H1 (cell line): Measurements from ENCODE around the gene NQO2. TPM values are rescaled to one million over a fixed set of nuclear protein-coding genes. Genes with fewer than 3 reads are reported as not detected.

Experiments
- CTCF ChIA-PET: fragments of 300-600 bp; sonication (Branson Sonifier 250); formaldehyde crosslinking; loops from one replicate; lab custom pipeline; 2021; ENCODE audit not compliant: partially characterized antibody; lab: Charles Lee
- POLR2A ChIA-PET: fragments of 300-600 bp; sonication (Branson Sonifier 250); formaldehyde crosslinking; loops from one replicate; lab custom pipeline; 2021; ENCODE audit warnings: inconsistent platforms; ENCODE audit not compliant: partially characterized antibody; lab: Charles Lee
- DNase-seq, 2 experiments: peaks; one replicate each; pipeline versions ENCODE4 v3.0.0 to v3.0.0-alpha.2; 2010 to 2022; ENCODE audit warnings: low spot score in 2 of 2, low read depth in 1 of 2, mixed read lengths in 1 of 2
- FAIRE-seq: peaks from 2 replicates; lab custom pipeline; 2011; peaks lifted over from hg19 to GRCh38; lab: Jason Lieb, UNC
- H2AFZ ChIP-seq: 2 replicates; pipeline ENCODE4 v1.8.1; 2012; ENCODE audit warnings: low read length, inconsistent platforms
- H2AK5ac ChIP-seq: 2 replicates; pipeline ENCODE4 v1.6.1; 2013; ENCODE audit warnings: low read depth, low read length
- H2BK120ac ChIP-seq: replicated peaks from 2 replicates; pipeline ENCODE3; 2013; ENCODE audit warnings: low read depth, low read length, inconsistent platforms
- H2BK12ac ChIP-seq: 2 replicates; pipeline ENCODE4 v1.6.1; 2013; ENCODE audit warnings: low read depth, low read length
- H2BK15ac ChIP-seq: 2 replicates; pipeline ENCODE4 v1.6.1; 2013; ENCODE audit warnings: low read length
- H2BK20ac ChIP-seq: 2 replicates; pipeline ENCODE4 v1.6.1; 2013; ENCODE audit warnings: low read length
- H2BK5ac ChIP-seq: 2 replicates; pipeline ENCODE4 v1.6.1; 2013; ENCODE audit warnings: low read depth, low read length
- H3K14ac ChIP-seq: 2 replicates; pipeline ENCODE4 v1.6.1; 2013; ENCODE audit warnings: inconsistent platforms; ENCODE audit not compliant: insufficient read length
- H3K18ac ChIP-seq: 2 replicates; pipeline ENCODE4 v1.6.1; 2013; ENCODE audit warnings: low read length; ENCODE audit errors: extremely low read depth
- H3K23ac ChIP-seq: 2 replicates; pipeline ENCODE4 v1.6.1; 2013; ENCODE audit warnings: inconsistent platforms; ENCODE audit not compliant: insufficient read length
- H3K23me2 ChIP-seq: 2 replicates; pipeline ENCODE4 v1.6.1; 2013; ENCODE audit warnings: low read depth, low read length
- H3K27ac ChIP-seq: 2 replicates; pipeline ENCODE4 v1.6.1; 2011; ENCODE audit warnings: low read depth, low read length, inconsistent platforms
- H3K27me3 ChIP-seq, 4 experiments: replicated peaks in 1 of 4; 1 replicate in 1 of 4; 2 replicates in 3 of 4; pipeline versions ENCODE4 v1.6.1 to v1.8.1; 2011 to 2013; ENCODE audit warnings: low read length in 3 of 4, mild to moderate bottlenecking in 3 of 4, inconsistent platforms in 2 of 4, mixed read lengths in 2 of 4, moderate library complexity in 1 of 4; ENCODE audit not compliant: control insufficient read depth in 3 of 4, insufficient read depth in 3 of 4; ENCODE audit errors: extremely low read depth in 1 of 4
- H3K36me3 ChIP-seq, 4 experiments: 2 replicates each; pipeline versions ENCODE4 v1.6.1 to v1.8.1; 2011 to 2013; ENCODE audit warnings: mild to moderate bottlenecking in 4 of 4, low read length in 3 of 4, moderate library complexity in 2 of 4, control low read depth in 1 of 4, inconsistent platforms in 1 of 4; ENCODE audit not compliant: insufficient read depth in 4 of 4, control insufficient read depth in 2 of 4
- H3K4ac ChIP-seq: replicated peaks from 2 replicates; pipeline ENCODE3; 2013; ENCODE audit warnings: low read length, low read depth, mixed read lengths, inconsistent platforms; ENCODE audit not compliant: insufficient read length
- H3K4me1 ChIP-seq, 4 experiments: replicated peaks in 1 of 4; 1 replicate in 1 of 4; 2 replicates in 3 of 4; pipeline versions ENCODE4 v1.6.1 to v1.8.1; 2011 to 2013; ENCODE audit warnings: low read length in 3 of 4, inconsistent platforms in 2 of 4, mixed read lengths in 1 of 4; ENCODE audit not compliant: insufficient read depth in 4 of 4, control insufficient read depth in 3 of 4
- H3K4me2 ChIP-seq, 2 experiments: 2 replicates each; pipeline versions ENCODE4 v1.6.1 to v1.8.1; 2011 to 2013; ENCODE audit warnings: low read depth in 2 of 2, low read length in 2 of 2, control low read depth in 1 of 2, inconsistent platforms in 1 of 2, mild to moderate bottlenecking in 1 of 2; ENCODE audit not compliant: insufficient read depth in 1 of 2
- H3K4me3 ChIP-seq, 4 experiments: fragments of 200-600, 300-600 bp in 1 of 4; sonication (generic), shearing (Covaris generic), sonication (Bioruptor Twin) in 1 of 4; 2 replicates each; pipeline versions ENCODE4 v1.5.1 to v1.8.1; 2011 to 2016; ENCODE audit warnings: low read length in 4 of 4, low read depth in 3 of 4, control low read depth in 2 of 4, inconsistent platforms in 2 of 4, mild to moderate bottlenecking in 2 of 4, mixed read lengths in 1 of 4, moderate library complexity in 1 of 4; ENCODE audit not compliant: insufficient read depth in 2 of 4; ENCODE audit errors: extremely low read depth in 1 of 4
- H3K56ac ChIP-seq: replicated peaks from 2 replicates; pipeline ENCODE3; 2013; ENCODE audit warnings: low read depth, mild to moderate bottlenecking, mixed read lengths, low read length, inconsistent platforms; ENCODE audit not compliant: insufficient read length
- H3K79me1 ChIP-seq: 2 replicates; pipeline ENCODE4 v1.6.1; 2013; ENCODE audit warnings: low read depth, low read length, control low read depth
- H3K79me2 ChIP-seq, 2 experiments: 2 replicates each; pipeline versions ENCODE4 v1.6.1 to v1.8.1; 2012 to 2013; ENCODE audit warnings: low read length in 2 of 2, mild to moderate bottlenecking in 2 of 2, inconsistent platforms in 1 of 2; ENCODE audit not compliant: insufficient read depth in 2 of 2, control insufficient read depth in 1 of 2
- H3K9ac ChIP-seq, 4 experiments: replicated peaks in 1 of 4; 1 replicate in 1 of 4; 2 replicates in 3 of 4; pipeline versions ENCODE4 v1.6.1 to v1.8.1; 2011 to 2013; ENCODE audit warnings: low read depth in 3 of 4, low read length in 3 of 4, control low read depth in 2 of 4, mild to moderate bottlenecking in 2 of 4, moderate library complexity in 2 of 4, inconsistent platforms in 1 of 4; ENCODE audit errors: extremely low read depth in 1 of 4
- H3K9me3 ChIP-seq, 2 experiments: 2 replicates each; pipeline versions ENCODE4 v1.6.1 to v1.8.1; 2012 to 2013; ENCODE audit warnings: mild to moderate bottlenecking in 2 of 2, moderate library complexity in 2 of 2, control low read depth in 1 of 2, inconsistent platforms in 1 of 2, low read depth in 1 of 2, low read length in 1 of 2, mixed read lengths in 1 of 2; ENCODE audit not compliant: insufficient read depth in 2 of 2
- H4K20me1 ChIP-seq, 2 experiments: replicated peaks in 1 of 2; 2 replicates each; pipeline versions ENCODE3 to v1.8.1; 2011 to 2013; ENCODE audit warnings: inconsistent platforms in 2 of 2, low read length in 2 of 2, mild to moderate bottlenecking in 1 of 2; ENCODE audit not compliant: insufficient read depth in 2 of 2, control insufficient read depth in 1 of 2
- H4K5ac ChIP-seq: 2 replicates; pipeline ENCODE4 v1.6.1; 2013; ENCODE audit warnings: low read length, low read depth, mixed read lengths, inconsistent platforms; ENCODE audit not compliant: insufficient read length
- H4K8ac ChIP-seq: 2 replicates; pipeline ENCODE4 v1.8.0; 2013; ENCODE audit warnings: mild to moderate bottlenecking, moderate library complexity, low read length, inconsistent platforms; ENCODE audit not compliant: insufficient read depth; ENCODE audit errors: extremely low read depth
- H4K91ac ChIP-seq: replicated peaks from 2 replicates; pipeline ENCODE3; 2013; ENCODE audit warnings: low read length, mixed read lengths, inconsistent platforms; ENCODE audit not compliant: insufficient read length
- BCL11A ChIP-seq, 2 experiments: IDR thresholded peaks; one replicate each; pipeline ENCODE4 v1.6.1; 2011; ENCODE audit warnings: low read depth in 2 of 2, low read length in 2 of 2, mild to moderate bottlenecking in 2 of 2
- CBX8 ChIP-seq: fragments of 300-800, 300-1000 bp; sonication (generic); IDR thresholded peaks from 2 replicates; pipeline ENCODE4 v1.7.1; 2016; ENCODE audit warnings: low read depth, low read length, borderline replicate concordance
- EGR1 ChIP-seq: IDR thresholded peaks from 2 replicates; pipeline ENCODE4 v1.6.1; 2011; ENCODE audit warnings: low read depth, low read length, borderline replicate concordance
- EP300 ChIP-seq, 2 experiments: IDR thresholded peaks; 1 replicate in 1 of 2; 2 replicates in 1 of 2; pipeline ENCODE4 v1.6.1; 2011 to 2012; ENCODE audit warnings: low read depth in 2 of 2, low read length in 2 of 2, mild to moderate bottlenecking in 2 of 2, borderline replicate concordance in 1 of 2, inconsistent platforms in 1 of 2, moderate library complexity in 1 of 2
- EZH2 ChIP-seq: fragments of 200-600 bp; sonication (generic); IDR thresholded peaks from 2 replicates; pipeline ENCODE4 v1.7.1; 2012; ENCODE audit warnings: low read depth, mild to moderate bottlenecking, moderate library complexity, low read length, inconsistent platforms; ENCODE audit not compliant: severe bottlenecking
- GTF2F1 ChIP-seq: IDR thresholded peaks from 2 replicates; pipeline ENCODE4 v1.6.1; 2012; ENCODE audit warnings: low read depth, low read length, improper control_type of control experiment, borderline replicate concordance
- HDAC6 ChIP-seq: IDR thresholded peaks from one replicate; pipeline ENCODE4 v1.7.1; 2012; ENCODE audit warnings: low read depth, mild to moderate bottlenecking, inconsistent platforms, low read length, moderate library complexity
- JUN ChIP-seq: IDR thresholded peaks from 2 replicates; pipeline ENCODE4 v1.6.1; 2011; ENCODE audit warnings: low read depth, mild to moderate bottlenecking, improper control_type of control experiment, low read length
- JUND ChIP-seq: IDR thresholded peaks from 2 replicates; pipeline ENCODE4 v1.6.1; 2011; ENCODE audit warnings: mild to moderate bottlenecking, improper control_type of control experiment, low read length
- KDM1A ChIP-seq: fragments of 200-600, 300-600 bp; sonication (generic); IDR thresholded peaks from 2 replicates; pipeline ENCODE4 v1.7.1; 2016; ENCODE audit warnings: mild to moderate bottlenecking, low read length, borderline replicate concordance
- RBBP5 ChIP-seq: IDR thresholded peaks from 2 replicates; pipeline ENCODE4 v1.7.1; 2012; ENCODE audit warnings: low read depth, mild to moderate bottlenecking, inconsistent platforms, low read length, moderate library complexity, borderline replicate concordance
- whole genome bisulfite sequencing, 2 experiments: shearing (Covaris generic) in 1 of 2; methylation state at CpG; one replicate each; pipeline versions ENCODE4 v1.1.6 to v1.1.7; 2013 to 2015; ENCODE audit warnings: low lambda C conversion rate in 2 of 2, mixed read lengths in 2 of 2, inconsistent platforms in 1 of 2, low coverage in 1 of 2, missing lambda C conversion rate in 1 of 2; ENCODE audit not compliant: insufficient replicate concordance in 2 of 2, insufficient coverage in 1 of 2, insufficient read length in 1 of 2; ENCODE audit errors: extremely low coverage in 1 of 2, missing lambda C conversion rate in 1 of 2; 5-methylcytosine and 5-hydroxymethylcytosine counted together
- polyA plus RNA-seq, 7 experiments: library from polyadenylated mRNA; depleted of rRNA in 3 of 7; stranded (reverse) in 5 of 7; unstranded in 2 of 7; fragments of >200 nt in 5 of 7; fragments of 200-250 nt in 2 of 7; gene quantifications; 1 replicate in 5 of 7; 2 replicates in 1 of 7; 4 replicates in 1 of 7; pipeline versions ENCODE4 v1.2.1 to v1.2.3, GENCODE V29; 2011 to 2013; ENCODE audit warnings: missing spikeins in 2 of 7, mixed read lengths in 2 of 7
- total RNA-seq: library from RNA; stranded (reverse); fragmentation: NEBNext Ultra II Directional; extraction: Animal tissue kit (Norgen Biotek cat#: 25700); gene quantifications from 2 replicates; pipeline ENCODE4 v1.2.1, GENCODE V29; 2021

NQO2 gene
- total and polyA plus RNA-seq, 2 of the 8 experiments (the other 6 are each of a cell fraction or from before 2014, with no cell fraction given): 135 to 168 TPM

DNA sequence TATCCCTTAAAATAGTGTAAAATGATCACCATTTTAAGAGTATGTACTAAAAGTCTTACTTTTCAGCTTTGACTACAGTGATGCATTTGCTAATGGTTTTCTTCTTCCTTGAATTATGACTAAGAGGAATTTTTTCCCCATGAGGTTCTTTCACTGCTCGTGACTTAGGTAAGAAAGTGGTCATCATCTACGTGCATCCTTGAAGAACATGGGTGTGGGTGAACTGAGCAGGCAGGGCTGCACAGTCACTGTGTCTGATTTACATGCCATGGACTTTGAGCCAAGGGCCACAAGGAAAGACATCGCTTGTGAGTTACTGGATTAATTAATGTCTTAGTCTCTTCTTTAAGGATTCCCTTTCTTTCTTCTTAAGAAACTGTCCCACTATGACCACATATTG, 33.3 kb downstream of the NQO2 start:
- no peak overlapping the region for H3K4me3 ChIP-seq
- no peak overlapping the region for H3K4ac ChIP-seq
- H3K9ac ChIP-seq: no peak overlapping the region
- no peak overlapping the region for H4K5ac ChIP-seq
- no peak overlapping the region for H3K4me2 ChIP-seq
- H3K36me3 ChIP-seq: no peaks in the 10 kb centered on the region
- H3K23me2 ChIP-seq: no peaks in the 10 kb centered on the region
- H3K27ac ChIP-seq: no peak overlapping the region
- ChIA-PET CTCF (interaction anchor here (1.6 kb wide), 1 partner anchor 20 kb away, joined by 6 read pairs; no protein-coding TSS in a partner anchor), POLR2A (no interaction called here)
- no peak overlapping the region for H2BK12ac ChIP-seq
- no peaks in the 10 kb centered on the region for H3K79me2 ChIP-seq
- H2BK15ac ChIP-seq: no peak overlapping the region
- H3K56ac ChIP-seq: no peak overlapping the region
- no peak overlapping the region for H2BK120ac ChIP-seq
- no peak overlapping the region for H2BK20ac ChIP-seq
- no peak overlapping the region for H2BK5ac ChIP-seq
- DNase-seq: no peak
- no peaks in the 10 kb centered on the region; a peak in 1 of 4 replicates for H3K9me3 ChIP-seq
- no peak overlapping the region for H3K18ac ChIP-seq
- no peak overlapping the region for H2AK5ac ChIP-seq
- peaks cover 0 to 4% (median 0%) of the 10 kb centered on the region in 4 experiments; a peak in 2 of 7 replicates for H3K4me1 ChIP-seq
- 89% methylated on average over 3 of the region's 3 CpGs; no CpG with 5 or more reads in 1 of the 2 experiments for WGBS, 2 experiments
- no peaks in the 10 kb centered on the region for H3K27me3 ChIP-seq
- H3K79me1 ChIP-seq: no peaks in the 10 kb centered on the region
- no peaks in the 10 kb centered on the region for H4K20me1 ChIP-seq
- H4K8ac ChIP-seq: no peak overlapping the region
- no peak overlapping the region for H3K14ac ChIP-seq
- no peak overlapping the region for H3K23ac ChIP-seq
- FAIRE-seq: no peak
- no peak overlapping the region for H4K91ac ChIP-seq
- no peak overlapping the region for H2AFZ ChIP-seq
- TF ChIP-seq JUN: no peak
- TF ChIP-seq EZH2: no peak
- no peak for TF ChIP-seq JUND
- TF ChIP-seq KDM1A: no peak
- TF ChIP-seq CBX8: no peak
- no peak for TF ChIP-seq EGR1
- no peak for TF ChIP-seq RBBP5
- TF ChIP-seq GTF2F1: no peak
- TF ChIP-seq HDAC6: no peak
- no peak for TF ChIP-seq EP300 (IDR thresholded peaks at IDR 0.05; ENCODE audit: borderline replicate concordance in 1 of 2, low read depth in 2 of 2, low read length in 2 of 2)
- no peak for TF ChIP-seq BCL11A (IDR thresholded peaks at IDR 0.05; ENCODE audit: low read depth in 2 of 2, low read length in 2 of 2)
